NT2/D1 (cell line): Measurements from ENCODE around the gene REG3G.

ENCODE experiments used
- DNase-seq: peaks from one replicate; pipeline ENCODE4 v3.0.0-alpha.2; 2011; ENCODE audit warnings: low read depth, low spot score
- H3K27me3 ChIP-seq: 2 replicates; pipeline ENCODE4 v1.6.0; 2011; ENCODE audit warnings: mild to moderate bottlenecking; ENCODE audit not compliant: insufficient read length, insufficient read depth
- H3K36me3 ChIP-seq: 2 replicates; pipeline ENCODE4 v1.6.1; 2011; ENCODE audit warnings: mild to moderate bottlenecking, low read length, mixed read lengths; ENCODE audit not compliant: insufficient read depth, insufficient read length
- H3K4me1 ChIP-seq: 2 replicates; pipeline ENCODE4 v1.5.1; 2011; ENCODE audit not compliant: insufficient read depth, insufficient read length
- H3K4me3 ChIP-seq: 2 replicates; pipeline ENCODE4 v1.5.1; 2011; ENCODE audit warnings: low read depth; ENCODE audit not compliant: insufficient read length
- H3K9ac ChIP-seq: 2 replicates; pipeline ENCODE4 v1.6.0; 2011; ENCODE audit warnings: low read depth; ENCODE audit not compliant: insufficient read length
- H3K9me3 ChIP-seq: 2 replicates; pipeline ENCODE4 v1.5.1; 2011; ENCODE audit warnings: mild to moderate bottlenecking, low read length; ENCODE audit not compliant: insufficient read depth
- SUZ12 ChIP-seq: IDR thresholded peaks from 2 replicates; pipeline ENCODE4 v1.6.1; 2011; ENCODE audit not compliant: insufficient read length, insufficient read depth; ENCODE audit errors: extremely low read depth
- YY1 ChIP-seq: IDR thresholded peaks from 2 replicates; pipeline ENCODE4 v1.6.1; 2011; ENCODE audit not compliant: insufficient read length, insufficient read depth
- ZNF274 ChIP-seq: IDR thresholded peaks from 2 replicates; pipeline ENCODE4 v1.6.1; 2011; ENCODE audit warnings: mild to moderate bottlenecking, low read depth, low read length

The REG3G gene

DNA sequence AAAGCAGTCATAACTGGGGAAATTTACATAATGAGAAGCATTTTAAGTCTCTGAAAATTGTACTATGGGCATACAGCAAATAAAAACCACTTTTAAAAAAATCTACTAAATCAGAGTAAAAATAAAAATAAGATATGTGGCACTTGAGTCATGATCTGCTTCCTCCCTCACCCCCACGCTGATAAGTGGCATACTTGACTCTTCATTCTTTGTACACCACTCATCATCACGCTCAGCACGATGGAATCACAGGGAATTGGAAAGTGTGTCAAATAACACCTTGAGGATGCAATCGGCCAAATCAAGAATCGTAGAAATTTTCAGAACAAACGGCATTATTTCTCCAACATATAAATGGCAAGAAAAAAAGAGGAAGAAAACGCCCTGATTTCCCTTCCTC is 41.1 kb upstream of the REG3G start:
- no peak for DNase-seq
- Histone ChIP-seq H3K9ac (no peak overlapping the region), H3K4me3 (no peak overlapping the region), H3K36me3 (no peaks in the 10 kb centered on the region), H3K9me3 (no peaks in the 10 kb centered on the region), H3K4me1 (no peaks in the 10 kb centered on the region), H3K27me3 (no peaks in the 10 kb centered on the region)
- TF ChIP-seq ZNF274: no peak
- TF ChIP-seq SUZ12: no peak
- TF ChIP-seq YY1: no peak

DNA sequence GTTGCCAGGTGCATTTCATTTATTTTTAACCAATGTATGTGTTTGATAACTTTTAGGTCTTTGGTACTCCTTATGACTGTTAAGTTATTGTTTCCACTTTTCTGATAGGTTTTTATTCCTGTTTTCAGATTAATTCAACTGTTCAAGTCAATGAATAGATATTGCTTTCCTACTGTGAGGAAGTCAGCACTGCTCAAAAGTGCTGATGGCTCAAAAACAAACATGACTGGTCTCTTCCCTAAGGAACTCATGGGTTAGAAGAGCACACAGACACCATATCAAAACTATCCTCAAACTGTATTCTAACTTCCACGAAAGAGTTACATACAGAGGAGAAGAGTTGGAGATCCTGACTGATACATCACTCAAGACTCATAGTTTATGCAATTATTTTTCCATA is 39.9 kb upstream of the REG3G start:
- Histone ChIP-seq H3K36me3 (no peaks in the 10 kb centered on the region), H3K4me3 (no peak overlapping the region), H3K27me3 (no peaks in the 10 kb centered on the region), H3K9me3 (no peaks in the 10 kb centered on the region), H3K4me1 (no peaks in the 10 kb centered on the region), H3K9ac (no peak overlapping the region)
- TF ChIP-seq YY1 (no peak), ZNF274 (no peak), SUZ12 (no peak)
- DNase-seq: no peak

DNA sequence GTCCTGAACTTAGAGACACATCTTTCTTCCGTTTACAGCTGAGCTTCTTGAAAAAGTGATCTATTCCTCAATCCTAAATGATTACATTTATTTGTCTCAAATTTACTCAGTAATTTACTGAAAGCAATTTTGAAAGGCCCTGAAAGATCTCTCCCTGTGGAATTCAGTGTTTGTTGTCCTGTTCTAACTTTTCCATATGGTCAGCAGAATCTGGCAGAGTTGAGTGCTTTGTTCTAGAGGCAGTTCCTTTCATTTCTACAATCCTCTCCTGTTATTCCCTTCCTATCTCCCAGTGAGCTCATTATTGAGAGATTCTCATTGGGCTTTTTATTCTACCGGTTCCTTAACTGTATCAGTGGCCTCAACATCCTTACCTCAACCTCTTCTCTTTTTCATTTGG is 36.5 kb upstream of the REG3G start:
- no peaks in the 10 kb centered on the region for H3K36me3 ChIP-seq
- no peak overlapping the region for H3K9ac ChIP-seq
- no peak for TF ChIP-seq ZNF274
- TF ChIP-seq SUZ12: no peak
- no peak for TF ChIP-seq YY1
- no peaks in the 10 kb centered on the region for H3K4me1 ChIP-seq
- H3K27me3 ChIP-seq: peaks cover 16% of the 10 kb centered on the region
- H3K4me3 ChIP-seq: no peak overlapping the region
- no peak for DNase-seq
- H3K9me3 ChIP-seq: no peaks in the 10 kb centered on the region

DNA sequence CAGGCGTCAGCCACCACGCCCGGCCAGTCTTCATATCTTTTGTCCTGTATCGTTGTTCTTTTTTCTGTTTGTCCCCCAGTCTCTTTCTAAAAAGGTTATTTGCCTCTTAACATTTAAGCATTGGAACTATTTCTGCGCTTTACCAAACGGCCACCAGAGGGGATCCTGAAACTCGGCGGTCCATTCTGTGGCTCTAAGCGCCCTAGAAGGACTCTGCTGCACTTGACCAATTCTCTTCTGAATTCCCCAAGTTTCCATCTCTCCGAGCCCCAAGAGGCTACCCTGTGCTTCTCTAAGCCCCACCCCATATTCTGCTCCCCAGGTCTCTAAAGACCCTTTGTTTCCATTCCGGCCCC is 33.1 kb upstream of the REG3G start:
- peak; percentile 44 for DNase-seq
- Histone ChIP-seq H3K4me1 (no peaks in the 10 kb centered on the region), H3K9me3 (no peaks in the 10 kb centered on the region), H3K27me3 (peaks cover 26% of the 10 kb centered on the region), H3K36me3 (no peaks in the 10 kb centered on the region), H3K9ac (peak overlapping the region; percentile 56), H3K4me3 (peak overlapping the region; percentile 53)
- TF ChIP-seq SUZ12 (no peak), ZNF274 (no peak), YY1 (no peak)

DNA sequence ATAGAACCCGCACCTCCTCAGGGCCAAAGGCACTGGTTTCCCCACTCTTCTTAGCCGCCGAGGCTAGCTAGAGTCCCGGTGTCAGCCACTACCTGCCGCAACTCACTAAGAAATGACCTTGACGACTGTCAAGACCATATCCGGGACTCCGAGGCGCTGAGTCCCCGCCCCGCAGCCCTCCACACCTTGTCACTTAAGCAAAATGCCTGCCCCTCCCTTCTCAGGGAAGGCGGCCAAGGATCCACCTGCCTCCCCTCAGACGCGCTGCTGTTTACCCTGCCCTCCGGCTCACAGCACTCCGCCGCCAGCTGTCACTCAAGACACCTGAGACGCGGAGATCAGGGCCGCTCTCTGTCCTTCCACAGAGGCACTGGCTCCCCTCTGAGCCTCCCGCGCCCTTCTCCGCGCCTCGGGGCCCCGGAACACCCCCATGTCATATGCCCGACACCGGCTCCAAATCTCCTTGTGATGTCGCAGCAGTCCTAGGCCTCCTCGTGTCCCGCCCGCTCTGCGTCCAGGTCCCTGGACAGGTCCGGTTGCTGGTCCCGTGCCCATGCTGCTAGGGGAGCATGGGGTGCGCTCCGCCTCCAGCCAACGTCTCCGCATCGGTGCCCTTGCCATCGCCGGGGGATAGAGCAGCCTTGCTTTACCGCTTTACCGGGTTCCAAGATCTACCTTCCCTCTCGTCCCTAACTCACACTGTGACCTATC is 32.5 kb upstream of the REG3G start:
- Histone ChIP-seq H3K36me3 (no peaks in the 10 kb centered on the region), H3K27me3 (peaks cover 26% of the 10 kb centered on the region), H3K9me3 (no peaks in the 10 kb centered on the region), H3K4me1 (no peaks in the 10 kb centered on the region), H3K4me3 (peak overlapping the region; percentile 53), H3K9ac (peak overlapping the region; percentile 56)
- TF ChIP-seq ZNF274: no peak
- TF ChIP-seq SUZ12: no peak
- TF ChIP-seq YY1: no peak
- peak; percentile 28 for DNase-seq

DNA sequence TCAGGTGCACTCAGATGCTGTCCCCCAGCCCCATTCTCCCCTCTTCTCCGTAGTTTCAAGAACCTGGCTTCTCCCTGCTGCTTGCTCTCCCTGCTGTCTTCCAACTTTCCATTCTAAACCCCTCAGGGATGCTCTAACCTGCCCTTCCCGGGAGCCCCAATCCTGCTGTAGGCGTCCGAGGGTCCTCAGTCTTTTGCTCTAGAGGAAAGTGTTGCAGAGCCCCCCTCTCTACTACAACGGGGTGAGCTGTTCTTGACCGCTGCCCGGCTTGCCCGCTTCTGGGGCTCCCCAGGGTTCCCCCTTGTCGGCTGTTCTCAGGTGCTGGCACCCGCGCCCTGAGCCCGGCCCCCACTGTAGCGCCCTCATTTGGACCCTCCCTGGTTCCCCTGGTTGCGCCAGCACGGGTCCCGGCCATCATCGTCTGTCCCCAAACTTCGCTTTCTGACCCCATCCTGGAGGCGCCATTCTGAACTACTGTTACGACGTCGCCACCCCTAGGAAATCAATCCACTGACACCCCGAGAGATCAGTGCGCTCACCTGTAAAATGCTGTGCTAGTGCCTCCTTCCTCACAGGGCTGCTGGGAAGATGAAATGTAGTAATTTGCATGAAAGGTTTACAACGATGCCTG is 31.9 kb upstream of the REG3G start:
- no peak for DNase-seq
- Histone ChIP-seq H3K4me3 (peak overlapping the region; percentile 53), H3K36me3 (no peaks in the 10 kb centered on the region), H3K4me1 (no peaks in the 10 kb centered on the region), H3K9me3 (no peaks in the 10 kb centered on the region), H3K27me3 (peaks cover 26% of the 10 kb centered on the region), H3K9ac (peak overlapping the region; percentile 56)
- TF ChIP-seq ZNF274 (no peak), SUZ12 (no peak), YY1 (no peak)

DNA sequence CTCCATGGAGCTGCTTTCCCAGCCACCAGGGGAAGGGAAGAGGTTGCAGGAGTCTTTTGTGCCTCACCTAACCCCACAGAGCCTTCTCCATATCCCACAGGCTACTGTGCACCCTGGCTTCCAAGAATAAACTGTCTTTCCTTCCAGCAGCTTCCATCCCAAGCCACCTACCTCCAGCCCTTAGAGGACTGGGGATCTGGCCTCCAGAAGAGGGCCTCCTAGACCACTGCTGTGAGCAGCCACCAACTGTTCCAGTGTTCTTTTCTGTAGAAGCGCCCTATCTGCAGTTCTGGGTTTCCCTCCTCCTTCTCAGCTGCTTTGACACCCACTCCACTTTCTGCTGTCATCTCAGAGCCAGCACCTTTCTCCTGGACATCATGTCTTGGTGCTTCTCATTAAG is 30.7 kb upstream of the REG3G start:
- Histone ChIP-seq H3K9ac (no peak overlapping the region), H3K4me3 (no peak overlapping the region), H3K36me3 (no peaks in the 10 kb centered on the region), H3K4me1 (no peaks in the 10 kb centered on the region), H3K9me3 (no peaks in the 10 kb centered on the region), H3K27me3 (peaks cover 26% of the 10 kb centered on the region)
- no peak for TF ChIP-seq ZNF274
- no peak for TF ChIP-seq SUZ12
- no peak for TF ChIP-seq YY1
- no peak for DNase-seq
